NCI-H1694 (cell line): Measurements from ENCODE around the gene HIPK3.

Experiments used
- DNase-seq: peaks from one replicate; lab custom pipeline; 2025; lab: John Stamatoyannopoulos, UW

Gene HIPK3

DNA sequence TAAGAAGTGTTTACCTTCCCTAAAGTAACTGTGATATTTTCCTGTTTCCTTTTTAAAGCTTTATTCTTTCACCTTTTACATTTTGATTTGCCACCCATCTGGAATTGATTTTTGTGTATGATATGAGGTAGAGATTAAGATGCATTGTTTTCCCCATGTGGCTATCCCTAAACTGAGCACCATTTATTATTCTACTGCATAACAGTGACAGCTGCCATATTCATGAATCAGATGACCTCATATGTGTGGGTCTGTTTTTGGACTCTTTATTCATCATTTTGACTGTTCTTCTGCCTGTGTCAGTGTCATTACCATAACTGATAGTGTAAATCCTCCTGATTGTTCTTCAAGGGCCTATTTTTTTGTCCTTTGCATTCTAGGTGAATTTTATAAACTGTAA, 50.8 kb downstream of the HIPK3 start:
- DNase-seq, result peak; percentile 11

DNA sequence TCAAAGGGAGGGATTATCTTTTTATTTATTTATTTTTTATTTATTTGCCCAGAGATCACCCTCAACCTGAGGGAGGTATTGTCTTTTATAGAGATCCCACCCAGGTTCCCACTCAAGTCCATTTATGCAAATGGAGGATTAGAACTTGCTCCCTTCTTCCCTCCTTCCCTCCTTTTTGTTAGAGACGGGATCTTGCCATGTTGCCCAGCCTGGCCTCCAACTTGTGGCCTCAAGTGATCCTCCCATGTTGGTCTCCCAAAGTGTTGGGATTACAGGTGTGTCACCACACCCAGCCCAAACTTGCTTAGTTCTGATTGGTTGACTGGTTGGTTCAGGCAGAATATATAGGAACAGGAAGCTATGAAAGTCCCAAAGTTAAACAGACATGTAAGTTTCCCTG, 51.9 kb downstream of the HIPK3 start:
- no peak for DNase-seq

DNA sequence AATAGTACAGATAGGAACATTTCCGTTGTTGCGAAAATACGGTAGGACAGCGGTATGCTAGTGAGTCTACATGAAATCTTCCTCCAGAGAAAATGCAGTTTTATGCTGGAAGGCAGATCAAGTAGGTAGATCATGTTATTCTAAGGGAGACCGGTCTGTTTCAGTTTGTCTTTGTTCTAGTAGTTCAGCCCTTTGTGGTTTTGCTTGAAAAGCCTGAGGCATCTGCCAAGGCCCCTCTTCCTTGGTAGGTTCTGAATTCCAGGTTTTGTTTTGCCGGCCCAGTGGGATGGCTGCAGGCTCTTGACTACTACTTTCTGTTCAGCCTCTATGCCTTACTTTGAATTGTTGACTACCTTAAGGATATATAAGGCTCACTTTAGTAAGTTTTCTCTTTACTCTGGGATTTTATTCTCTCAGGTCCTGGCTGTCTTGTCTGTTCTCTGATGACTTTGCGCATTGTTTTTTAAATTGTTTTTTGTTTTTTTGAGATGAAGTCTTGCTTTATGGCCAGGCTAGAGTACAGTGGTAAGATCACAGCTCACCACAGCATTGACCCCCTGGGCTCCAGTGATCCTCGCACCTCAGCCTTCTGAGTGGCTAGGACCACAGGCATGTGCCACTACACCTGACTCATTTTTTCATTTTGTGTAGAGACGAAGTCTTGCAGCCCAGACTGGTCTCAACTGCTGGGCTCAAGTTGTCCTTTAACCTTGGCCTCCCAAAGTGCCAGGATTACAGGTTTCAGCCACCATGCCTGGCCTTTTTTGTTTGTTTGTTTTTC, 53.7 kb downstream of the HIPK3 start:
- no peak for DNase-seq

DNA sequence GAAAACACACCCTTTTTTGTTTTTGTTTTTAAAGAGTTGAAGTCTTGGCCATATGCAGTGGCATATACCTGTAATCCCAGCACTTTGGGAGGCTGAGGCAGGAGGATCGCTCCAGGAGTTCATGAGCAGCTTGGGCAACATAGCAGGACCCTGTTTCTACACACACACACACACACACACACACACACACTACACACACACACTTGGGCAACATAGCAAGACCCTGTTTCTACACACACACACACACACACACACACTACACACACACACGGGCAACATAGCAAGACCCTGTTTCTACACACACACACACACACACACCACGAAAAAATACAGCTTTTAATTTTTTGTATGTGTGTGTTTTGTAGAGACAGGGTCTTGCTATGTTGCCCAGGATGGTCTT, 54.5 kb downstream of the HIPK3 start:
- DNase-seq, result no peak

DNA sequence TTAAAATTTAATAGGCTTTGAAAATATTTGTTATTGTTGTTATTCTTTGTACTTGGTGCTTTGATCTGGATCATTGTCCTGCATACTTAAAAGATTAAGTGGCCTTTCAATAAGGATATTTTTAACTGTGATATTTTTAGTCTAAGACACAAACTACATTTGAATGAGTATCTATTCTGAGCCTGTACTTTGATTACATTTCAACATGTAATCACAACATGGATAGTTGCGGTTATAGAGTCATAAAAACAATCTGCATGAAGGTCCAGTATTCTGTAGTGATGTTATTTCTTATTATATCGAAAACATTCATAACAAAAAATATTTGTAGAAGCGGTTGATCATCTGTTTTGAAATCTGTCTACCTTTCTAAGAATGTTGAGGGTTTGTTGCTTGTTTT, 58.6 kb downstream of the HIPK3 start:
- DNase-seq, result no peak

DNA sequence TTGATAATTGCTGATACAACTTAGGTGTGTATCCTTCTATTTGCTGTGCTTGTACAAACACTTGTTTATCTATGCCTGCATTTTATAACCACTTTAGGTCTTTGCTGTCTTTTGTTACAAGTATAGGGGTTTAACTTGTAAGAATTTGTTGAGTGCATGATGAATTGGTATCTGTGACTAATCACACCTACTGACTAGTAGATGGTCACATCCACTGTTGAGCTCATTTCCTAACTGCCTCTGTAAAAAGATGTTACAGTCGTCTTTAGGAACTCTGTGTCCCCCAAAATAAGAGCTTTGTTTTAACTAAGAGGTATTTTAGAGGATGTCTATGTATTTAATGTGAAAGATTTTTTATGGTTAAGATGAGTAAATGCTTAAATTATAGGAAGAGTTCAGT, 60.5 kb downstream of the HIPK3 start:
- DNase-seq, result no peak

DNA sequence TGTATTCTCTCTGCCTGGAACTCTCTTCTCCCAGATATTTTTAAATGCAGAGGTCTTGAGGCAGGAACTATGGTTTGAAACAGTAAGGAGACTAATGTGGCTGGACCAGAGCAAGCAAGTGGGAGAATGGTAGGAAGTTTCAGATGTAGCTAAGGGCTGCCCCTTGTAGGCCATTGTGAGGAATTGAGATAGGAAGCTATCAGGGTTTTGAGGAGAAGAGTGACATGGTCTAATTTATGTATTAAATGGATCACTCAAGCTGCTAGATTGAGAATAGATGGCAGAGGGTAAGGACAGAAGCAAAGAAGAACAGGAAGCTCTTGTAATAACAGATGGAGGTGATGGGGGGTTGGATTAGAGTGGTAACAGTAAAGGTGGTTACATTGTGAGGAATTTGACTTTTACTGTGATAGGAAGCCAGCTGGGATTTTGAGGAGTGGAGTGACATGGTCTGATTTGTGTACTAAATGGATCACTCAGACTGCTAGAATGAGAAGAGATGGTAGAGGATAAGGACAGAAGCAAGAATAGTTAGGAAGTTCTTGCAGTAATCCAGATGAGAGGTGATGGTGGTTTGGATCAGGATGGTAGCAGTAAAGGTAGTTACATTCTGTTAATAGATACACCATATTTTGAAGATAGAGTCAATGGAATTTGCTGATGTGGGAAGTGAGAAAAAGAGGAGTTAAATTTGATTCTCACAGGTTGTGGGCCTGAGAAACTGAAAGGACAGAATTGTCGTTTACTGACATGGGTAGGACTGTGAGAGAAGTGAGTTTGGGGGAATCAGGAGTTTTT, 63.0 kb downstream of the HIPK3 start:
- DNase-seq, result no peak

DNA sequence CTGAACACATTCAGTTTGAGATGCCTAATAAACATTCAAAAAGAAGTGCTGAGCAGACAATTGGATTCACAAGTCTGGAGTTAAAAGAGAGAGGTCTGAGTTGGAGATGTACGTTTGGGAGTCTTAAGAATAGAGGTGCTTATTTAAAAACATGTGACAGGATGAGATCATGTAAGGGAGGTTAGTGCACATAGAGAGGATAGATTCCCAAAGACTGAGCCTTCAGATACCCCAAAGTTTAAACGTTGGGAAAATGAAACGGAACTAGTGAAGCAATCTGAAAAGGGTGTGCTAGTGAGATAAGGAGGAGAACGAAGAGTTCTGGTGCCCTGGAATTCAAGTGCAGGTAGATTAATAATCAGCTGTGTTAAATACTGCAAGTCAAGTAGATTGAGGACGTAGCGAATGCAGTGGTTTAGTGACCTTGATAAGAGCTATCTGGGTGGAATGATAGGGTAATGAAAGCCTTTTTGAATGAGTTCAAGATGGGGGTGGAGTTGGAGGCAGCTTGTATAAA, 63.7 kb downstream of the HIPK3 start:
- no peak for DNase-seq

DNA sequence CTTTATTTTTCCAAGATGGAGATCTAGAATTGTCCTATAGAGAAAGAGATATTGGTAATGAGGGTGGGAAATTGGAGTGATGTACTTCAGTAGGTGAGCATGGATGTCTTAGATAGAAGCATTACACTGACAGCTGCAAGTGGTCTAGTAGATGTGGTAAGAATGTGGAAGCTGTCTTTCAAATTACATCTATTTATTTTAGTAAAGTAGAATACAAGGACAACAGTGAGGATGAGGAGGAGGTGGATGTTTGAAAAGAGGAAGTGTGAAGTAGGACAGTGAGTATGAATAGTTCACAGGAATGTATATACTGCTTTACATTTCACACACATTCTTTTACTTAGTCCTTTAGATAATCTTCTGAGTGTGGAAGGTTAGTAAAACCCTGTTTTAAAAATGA, 64.2 kb downstream of the HIPK3 start:
- no peak for DNase-seq

DNA sequence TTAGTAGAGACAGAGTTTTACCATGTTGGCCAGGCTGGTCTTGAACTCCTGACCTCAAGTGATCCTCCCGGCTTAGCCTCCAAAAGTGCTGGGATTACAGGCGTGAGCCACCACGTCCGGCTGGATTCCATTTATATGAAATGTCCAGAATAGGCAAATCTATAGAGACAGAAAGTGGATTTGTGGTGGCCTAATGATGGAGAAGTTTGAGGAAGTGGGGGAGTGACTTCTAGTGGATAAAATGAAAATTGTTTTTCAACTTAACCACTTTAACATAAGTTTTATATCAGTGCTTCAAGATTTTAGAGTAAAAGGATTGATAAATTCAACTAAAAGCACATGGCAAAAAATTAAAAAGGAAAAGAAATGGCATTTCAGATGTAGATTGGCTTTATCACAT, 66.2 kb downstream of the HIPK3 start:
- no peak for DNase-seq

DNA sequence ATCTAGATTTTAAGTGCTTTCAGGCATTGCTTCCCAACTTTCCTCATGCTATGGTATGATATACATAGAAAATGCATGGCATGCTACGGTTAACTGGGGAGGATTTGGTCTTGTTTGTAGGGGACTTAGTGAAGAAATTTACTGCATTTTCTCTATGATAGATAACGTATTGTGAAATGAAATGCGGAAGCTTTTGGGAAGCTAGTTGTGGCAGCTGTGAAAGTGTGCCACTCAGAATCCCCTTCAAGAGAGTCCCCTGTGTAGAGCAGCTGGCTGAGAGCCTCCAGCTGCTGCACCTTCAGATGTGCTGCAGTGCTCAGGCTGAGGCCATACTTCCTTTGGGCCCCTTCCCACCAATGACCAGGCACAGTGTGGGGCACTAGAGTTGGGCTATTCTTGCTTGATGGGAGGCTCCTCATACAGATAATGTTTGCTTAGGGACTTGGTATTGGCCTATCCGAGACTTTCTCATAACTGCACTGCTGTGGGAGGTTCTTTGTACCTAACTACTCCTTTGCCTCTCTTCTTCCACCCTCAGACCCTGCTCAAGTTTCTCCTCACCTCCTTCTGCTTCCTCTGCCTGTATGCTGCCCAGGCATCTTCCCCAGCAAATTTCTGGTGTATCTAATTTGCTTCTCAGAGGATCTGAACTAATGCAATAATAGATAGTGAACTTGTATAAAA, 67.3 kb downstream of the HIPK3 start:
- DNase-seq, result no peak

DNA sequence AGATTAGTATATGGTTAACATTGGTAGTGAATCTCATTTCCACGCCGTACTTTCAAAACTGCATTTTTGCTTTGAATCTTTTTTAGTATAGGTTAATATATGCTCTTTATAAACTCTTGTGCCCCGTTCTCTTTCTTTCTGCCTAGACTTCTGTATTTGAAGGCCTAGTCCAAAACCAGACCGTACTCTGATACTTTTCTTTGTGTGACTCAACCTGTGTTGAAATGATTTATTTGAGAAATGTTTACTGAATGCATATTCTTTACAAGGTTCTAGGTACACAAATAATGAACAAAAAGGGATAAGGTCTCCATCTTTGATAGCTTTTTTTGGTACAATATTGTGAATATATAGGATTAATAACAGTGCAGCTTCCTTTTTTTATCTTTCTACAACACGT, 68.3 kb downstream of the HIPK3 start:
- no peak for DNase-seq

DNA sequence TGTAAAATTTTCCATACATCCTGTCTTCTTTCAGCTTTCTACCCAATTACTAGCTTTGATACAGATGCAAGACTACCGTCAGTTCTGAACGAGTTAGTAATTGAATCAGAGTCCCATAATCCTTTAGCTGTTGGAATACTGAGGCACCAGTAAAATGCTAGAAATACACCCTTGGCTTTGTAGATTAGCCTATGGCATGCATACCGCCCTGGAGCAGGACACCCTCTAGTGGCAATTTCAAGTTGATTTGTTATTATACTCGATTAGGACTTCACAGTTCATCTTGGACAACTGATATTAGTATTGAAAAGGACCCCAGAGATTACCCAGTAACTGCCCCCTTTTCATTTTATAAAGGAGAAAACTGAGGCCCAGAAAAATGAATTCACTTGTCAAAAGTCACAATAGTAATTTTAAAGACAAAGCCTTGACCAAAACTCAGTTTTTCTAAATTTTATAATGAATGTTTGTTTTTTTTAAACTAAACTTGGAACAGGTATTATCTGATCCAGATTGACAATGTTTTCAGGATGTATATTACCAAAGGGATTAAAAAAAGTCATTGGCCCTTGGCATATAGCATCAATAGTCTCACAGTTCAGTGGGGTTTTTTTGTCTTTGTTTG, 72.6 kb downstream of the HIPK3 start:
- peak; percentile 31 for DNase-seq

DNA sequence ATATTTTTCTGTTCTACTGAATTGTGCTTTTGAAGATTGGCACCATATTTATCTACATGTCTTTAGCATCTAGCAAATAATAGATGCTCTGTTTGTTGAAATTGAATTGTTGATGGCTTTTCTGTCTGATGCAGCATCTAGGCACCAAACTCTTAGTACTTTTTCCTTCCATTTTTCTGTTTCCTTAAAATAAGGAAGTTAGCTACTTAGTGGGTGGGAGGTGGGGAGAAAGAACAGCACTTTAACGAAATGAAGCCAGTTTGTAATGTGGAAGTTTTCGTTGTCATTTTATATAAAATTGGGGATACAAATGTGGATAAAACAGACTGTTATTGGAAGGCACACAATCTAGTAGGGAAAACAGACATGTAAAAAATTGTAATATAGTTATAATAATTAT, 76.6 kb downstream of the HIPK3 start:
- DNase-seq, result no peak

DNA sequence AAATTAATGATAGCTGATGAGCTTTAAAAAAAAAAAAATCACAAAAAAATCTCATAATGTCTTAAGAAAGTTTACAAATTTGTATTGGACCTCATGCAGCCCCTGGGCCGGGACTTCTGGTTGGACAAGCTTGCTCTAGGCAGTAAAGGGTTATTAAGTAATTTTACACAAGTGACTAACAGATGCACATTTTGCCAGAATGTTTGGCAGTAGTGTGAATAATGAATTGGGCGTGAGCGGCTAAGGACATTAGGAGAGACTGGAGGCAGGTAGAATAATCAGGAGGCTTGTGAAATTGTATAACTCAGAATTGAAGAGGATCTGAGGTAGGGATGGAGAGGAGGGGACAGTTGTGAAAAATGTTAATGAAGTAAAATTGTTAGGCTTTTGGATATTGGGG, 77.4 kb downstream of the HIPK3 start:
- DNase-seq, result no peak

DNA sequence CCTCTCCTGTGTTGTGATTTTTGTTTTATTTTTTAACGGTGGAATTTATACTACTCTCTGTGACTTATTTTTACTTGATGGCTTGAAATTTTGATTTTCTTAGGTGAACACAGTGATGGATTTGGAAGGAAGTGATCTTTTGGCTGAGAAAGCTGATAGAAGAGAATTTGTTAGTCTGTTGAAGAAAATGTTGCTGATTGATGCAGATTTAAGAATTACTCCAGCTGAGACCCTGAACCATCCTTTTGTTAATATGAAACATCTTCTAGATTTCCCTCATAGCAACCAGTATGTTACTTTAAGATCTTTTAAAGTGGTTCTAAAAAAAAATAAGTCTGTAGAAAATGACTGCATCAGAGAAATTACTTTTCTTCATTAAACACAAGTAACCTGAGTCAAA, 82.1 kb downstream of the HIPK3 start:
- no peak for DNase-seq

DNA sequence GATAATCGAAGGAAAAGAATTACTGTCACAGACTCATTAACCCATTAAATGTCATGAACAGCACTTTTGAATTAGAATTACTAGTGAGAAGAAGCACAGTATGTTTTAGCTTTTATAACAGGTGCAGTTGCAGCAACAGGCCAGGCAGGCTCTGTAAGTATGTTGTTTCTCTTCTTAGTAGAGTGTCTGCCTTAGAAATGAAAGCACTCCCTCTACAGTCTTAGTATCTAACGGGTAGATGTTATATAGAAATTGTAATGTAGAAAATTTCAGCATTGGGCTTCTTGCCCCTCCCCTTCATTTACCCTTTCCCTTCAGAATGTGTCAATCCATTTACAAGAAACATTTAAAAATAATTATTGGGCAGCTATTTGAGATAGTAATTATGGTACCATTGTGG, 87.4 kb downstream of the HIPK3 start:
- no peak for DNase-seq

DNA sequence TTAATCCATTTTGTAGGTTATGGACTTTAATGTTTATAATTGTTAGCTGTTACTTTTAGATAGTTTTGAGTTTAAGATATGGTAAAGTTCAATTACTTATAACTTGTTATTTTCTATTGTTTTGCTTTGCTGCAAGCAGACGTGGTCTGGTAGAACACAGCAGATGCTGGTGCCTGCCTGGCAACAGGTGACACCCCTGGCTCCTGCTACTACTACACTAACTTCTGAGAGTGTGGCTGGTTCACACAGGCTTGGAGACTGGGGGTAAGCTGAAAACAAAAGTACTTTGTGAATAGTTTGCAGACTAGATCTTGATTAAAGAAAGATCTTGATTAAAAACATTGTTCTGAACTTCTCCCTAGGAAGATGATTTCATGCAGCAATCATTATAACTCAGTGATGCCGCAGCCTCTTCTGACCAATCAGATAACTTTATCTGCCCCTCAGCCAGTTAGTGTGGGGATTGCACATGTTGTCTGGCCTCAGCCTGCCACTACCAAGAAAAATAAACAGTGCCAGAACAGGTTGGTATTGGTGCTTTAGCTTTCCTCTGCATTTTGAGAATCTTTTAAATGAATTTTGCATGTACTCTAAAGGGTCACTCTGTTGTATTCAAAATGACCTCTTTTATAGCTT, 90.4 kb downstream of the HIPK3 start:
- no peak for DNase-seq

DNA sequence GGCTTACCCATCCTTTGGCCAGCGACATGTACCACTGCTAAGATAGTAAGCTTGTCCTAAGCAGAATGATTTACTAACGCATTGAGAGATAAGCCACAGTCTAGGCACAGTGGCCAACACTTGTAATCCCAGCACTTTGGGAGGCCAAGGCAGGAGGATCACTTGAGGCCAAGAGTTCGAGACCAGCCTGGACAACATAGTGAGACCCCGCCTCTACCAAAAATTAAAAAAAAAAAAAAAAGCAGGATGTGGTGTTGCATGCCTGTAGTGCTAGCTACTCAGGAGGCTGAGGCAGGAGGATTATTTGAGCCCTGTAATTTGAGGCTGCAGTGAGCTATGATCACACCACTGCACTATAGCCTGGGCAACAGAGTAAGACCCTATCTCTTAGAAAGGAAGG, 93.1 kb downstream of the HIPK3 start:
- no peak for DNase-seq

DNA sequence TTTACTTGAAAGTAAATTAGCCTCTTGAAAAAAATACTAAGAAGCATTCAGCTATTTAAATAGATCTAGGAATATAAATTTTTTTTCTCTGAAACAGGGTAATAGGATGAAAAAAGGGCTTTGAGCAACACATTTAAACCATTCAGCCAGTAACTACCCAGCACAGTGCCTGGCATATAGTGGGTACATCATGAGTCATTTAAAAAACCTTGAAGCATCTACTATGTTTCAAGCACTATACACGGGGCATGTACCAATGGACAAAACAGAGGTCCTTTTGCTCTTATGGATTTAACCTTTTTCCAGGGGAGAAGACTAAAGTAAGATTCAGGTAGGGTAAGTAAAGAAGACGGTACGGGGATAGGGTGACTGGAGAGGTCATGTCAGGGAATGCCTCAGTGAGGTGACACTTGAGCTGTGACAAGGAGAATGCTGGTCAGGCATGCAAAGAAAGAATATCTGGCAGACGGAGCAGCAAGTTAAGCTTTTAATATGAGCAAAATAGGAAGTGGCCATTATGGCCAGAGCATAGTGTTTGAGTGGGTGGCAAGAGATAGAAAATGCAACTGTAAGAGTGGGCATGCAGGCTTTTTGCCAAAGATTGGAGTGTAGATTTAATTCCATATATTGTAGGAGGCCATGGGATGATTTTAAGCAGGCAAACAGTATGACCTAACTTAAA, 101.1 kb downstream of the HIPK3 start:
- DNase-seq, result no peak

DNA sequence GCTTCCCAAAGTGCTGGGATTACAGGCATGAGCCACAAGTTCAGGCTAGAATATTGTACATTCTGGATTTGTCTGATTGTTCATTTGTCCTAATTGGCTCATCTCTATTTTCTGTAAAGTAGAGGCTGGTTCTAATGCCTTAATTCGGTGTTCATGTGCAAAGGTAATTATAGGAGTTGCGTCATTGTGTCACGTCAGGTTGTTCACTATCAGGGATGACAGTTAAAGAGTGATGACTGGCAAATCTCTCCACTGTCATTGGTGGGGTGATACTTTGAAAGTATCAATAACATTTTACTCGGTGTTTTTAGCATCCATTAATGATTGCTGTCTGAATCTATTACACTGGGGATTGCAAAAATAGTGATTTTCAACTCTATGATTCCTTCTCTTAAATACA, 103.5 kb downstream of the HIPK3 start:
- DNase-seq, result no peak
